HG02840 (cell line): ENCODE data around the gene C14orf119.

Experiments used
- ATAC-seq: cut with Tn5 transposase; IDR thresholded peaks from one replicate; pipeline ENCODE4 v1.9.1; 2021; ENCODE audit warnings: mild to moderate bottlenecking, moderate library complexity, moderate number of reproducible peaks; ENCODE audit not compliant: unreplicated experiment, low FRiP score

The C14orf119 gene

GRCh38 chr14:23143911-23144310 lies 48.6 kb downstream of the C14orf119 start:
- no peak for ATAC-seq

DNA sequence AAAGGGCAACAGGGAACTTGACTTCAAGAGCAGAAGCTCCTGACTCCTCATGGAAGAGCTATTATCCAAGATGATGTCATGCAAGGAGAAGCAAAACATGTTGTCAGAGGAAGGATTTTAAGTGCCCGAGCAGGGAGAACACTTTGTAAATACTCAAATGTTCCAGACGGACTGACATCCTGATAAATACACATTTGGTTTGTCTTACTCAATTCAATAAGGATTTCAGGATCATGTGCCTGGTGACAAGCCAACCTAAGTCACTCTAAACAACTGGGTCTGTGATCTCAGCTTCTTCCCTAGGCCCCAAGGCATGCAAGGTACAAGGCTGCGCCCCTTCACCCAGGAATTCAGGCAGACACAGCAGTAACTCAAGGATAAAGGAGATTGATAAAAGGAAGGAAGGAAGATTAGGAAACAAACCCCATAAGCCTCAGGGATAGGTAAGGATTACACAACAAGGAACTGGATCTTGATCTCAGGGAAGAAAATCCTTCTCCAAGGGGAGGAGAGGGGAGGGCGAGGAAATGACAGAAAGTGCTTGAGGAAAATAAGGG lies 50.6 kb downstream of the C14orf119 start:
- no peak for ATAC-seq

DNA sequence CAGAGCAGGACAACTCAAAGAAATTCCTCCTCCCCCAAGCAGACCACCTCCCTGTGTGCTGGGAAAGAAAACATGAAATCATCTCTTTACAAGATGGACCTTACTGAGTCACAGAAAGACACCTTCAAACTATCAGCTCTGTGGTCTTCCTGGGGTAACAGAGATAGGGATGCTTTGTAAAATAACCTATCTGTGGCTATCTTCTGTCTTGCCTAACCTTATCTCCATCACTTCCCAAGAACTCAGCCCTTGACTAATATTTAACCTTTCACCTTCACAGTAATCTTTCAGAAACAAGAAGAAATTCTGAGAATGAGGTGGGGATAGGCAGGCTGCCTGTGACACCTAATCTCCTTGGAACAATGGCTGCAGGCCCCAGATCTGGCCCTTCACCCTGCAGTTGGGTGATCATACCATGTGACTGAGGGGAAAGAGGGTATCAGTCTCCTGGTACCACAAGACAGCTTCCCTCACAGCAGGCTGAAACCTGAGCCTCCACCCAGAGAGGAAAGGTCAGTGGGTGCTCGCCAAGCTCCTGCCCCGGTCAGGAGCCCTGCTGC lies 51.1 kb downstream of the C14orf119 start:
- ATAC-seq: no peak

- no peak for ATAC-seq
Observed at GRCh38 chr14:23146980-23147379, 51.7 kb downstream of the C14orf119 start.

GRCh38 chr14:23147676-23148075 lies 52.4 kb downstream of the C14orf119 start:
- ATAC-seq: no peak

DNA sequence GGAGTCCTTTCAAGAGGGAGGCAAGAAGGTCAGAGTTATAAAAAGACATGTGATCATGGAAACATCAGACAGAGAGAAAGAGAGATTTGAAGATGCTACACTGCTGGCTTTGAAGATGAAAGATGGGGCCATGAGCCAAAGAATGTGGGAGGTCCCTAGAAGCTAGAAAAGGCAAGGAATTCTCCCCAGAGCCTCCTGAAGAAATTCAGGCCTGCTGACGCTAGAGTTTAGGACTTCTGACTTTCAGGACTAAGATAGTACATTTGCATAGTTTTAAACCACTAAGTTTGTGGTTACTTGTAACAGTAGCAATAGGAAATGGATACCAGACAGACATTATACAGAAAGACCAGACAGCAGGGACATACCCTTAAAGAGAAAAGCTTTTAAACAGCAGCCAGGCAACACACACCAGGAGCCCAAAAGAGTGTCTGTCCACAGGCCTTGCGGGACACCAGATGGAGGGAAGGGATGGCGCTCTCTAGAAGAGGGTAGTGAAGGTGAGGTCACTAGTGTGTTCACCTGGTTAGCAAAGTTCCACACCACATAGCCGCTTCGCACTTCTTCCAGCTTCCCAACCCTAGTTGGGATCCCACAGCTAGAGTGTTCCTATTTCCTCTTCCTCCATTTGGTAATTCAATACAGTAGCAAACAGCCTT lies 53.4 kb downstream of the C14orf119 start:
- no peak for ATAC-seq

DNA sequence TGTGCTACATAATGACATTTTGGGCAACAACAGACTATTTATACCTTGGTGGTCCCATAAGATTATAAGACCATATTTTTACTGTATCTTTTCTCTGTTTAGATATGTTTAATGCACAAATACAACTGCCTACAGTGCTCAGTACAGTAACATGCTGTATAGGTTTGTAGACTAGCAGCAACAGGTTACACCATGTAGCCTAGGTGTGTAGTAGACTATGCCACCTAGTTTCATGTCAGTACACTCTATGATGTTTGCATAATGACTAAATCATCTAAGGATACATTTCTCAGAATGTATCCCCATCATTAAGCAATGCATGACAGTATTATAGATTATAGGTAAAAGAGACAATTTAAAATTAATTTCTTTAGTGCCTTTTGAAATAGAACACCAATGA lies 54.4 kb downstream of the C14orf119 start:
- no peak for ATAC-seq
